Heart left ventricle (tissue), 13 donors: ENCODE results near the gene PROK2.

Source experiments
- POLR2A ChIP-seq, 2 donors: fragments of 450-650 bp; IDR thresholded peaks; one replicate each; pipeline ENCODE4 v1.6.1; 2017; ENCODE audit warnings: antibody characterized with exemption in 2 of 2, mild to moderate bottlenecking in 2 of 2, moderate library complexity in 2 of 2
- TF ChIP-seq, protein P1 (sequence below), 12 donors: fragments of 200-600 bp; sonication (generic) in 4 of 12; IDR thresholded peaks; one replicate each; pipeline versions ENCODE4 v1.5.0 to v1.8.0; 2018 to 2022; ENCODE audit warnings: antibody characterized with exemption in 12 of 12, mild to moderate bottlenecking in 5 of 12
- donor health status: ischemic (EF 13 %, LVEDD 7.1; RV severe dilation, severe dysfunction).
- donor health status: DM: no; HTN: yes; CAD: no.
- donor health status: DM: no; HTN: no; CAD: no.
- donor health status: ischemic (EF 25% LVEDD 6.9; RV normal size, moderate dysfunction).
- donor health status: ischemic (EF 25% LVEDD 5.7; RV mildly dilated, moderate dysfunction).
- donor health status: ischemic (EF 35%, LVEDD 5.7; RV mildly dilated, moderate dysfunction).
- donor health status: nonischemic (EF 11% LVEDD 7.7; RV severe dilation, severe dysfunction).
- donor health status: DM: yes; HTN: yes; CAD: no.
- donor health status: PGD.
- donor health status: ischemic (EF 29% LVEDD 5.4; RV normal size, mild dysfunction).
- donor health status: nonischemic (EF 23%, LVEDD 6.1; RV moderate dilation, normal function).

GRCh38 chr3:71821116-71821515, 36.2 kb upstream of the PROK2 start:
- TF ChIP-seq, protein P1, sequence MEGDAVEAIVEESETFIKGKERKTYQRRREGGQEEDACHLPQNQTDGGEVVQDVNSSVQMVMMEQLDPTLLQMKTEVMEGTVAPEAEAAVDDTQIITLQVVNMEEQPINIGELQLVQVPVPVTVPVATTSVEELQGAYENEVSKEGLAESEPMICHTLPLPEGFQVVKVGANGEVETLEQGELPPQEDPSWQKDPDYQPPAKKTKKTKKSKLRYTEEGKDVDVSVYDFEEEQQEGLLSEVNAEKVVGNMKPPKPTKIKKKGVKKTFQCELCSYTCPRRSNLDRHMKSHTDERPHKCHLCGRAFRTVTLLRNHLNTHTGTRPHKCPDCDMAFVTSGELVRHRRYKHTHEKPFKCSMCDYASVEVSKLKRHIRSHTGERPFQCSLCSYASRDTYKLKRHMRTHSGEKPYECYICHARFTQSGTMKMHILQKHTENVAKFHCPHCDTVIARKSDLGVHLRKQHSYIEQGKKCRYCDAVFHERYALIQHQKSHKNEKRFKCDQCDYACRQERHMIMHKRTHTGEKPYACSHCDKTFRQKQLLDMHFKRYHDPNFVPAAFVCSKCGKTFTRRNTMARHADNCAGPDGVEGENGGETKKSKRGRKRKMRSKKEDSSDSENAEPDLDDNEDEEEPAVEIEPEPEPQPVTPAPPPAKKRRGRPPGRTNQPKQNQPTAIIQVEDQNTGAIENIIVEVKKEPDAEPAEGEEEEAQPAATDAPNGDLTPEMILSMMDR (IDR thresholded peaks at IDR 0.05) = no peak
- no peak for TF ChIP-seq POLR2A (IDR thresholded peaks at IDR 0.05)
